Activated T-cell treated with anti-CD3 and anti-CD28 coated beads, Interleukin-2, amount 50 U/mL, for 48 hours (primary cell): ENCODE measurements around the gene NFAT5.
"Not testable (repeated sequence)": the region's sequence is repeated elsewhere in the genome, so short reads cannot be mapped to it uniquely, and the experiment has no call there.

ENCODE experiments used
- DNase-seq, 2 experiments: peaks; one replicate each; pipeline ENCODE4 v3.0.0-alpha.2; 2020

The NFAT5 gene

DNA sequence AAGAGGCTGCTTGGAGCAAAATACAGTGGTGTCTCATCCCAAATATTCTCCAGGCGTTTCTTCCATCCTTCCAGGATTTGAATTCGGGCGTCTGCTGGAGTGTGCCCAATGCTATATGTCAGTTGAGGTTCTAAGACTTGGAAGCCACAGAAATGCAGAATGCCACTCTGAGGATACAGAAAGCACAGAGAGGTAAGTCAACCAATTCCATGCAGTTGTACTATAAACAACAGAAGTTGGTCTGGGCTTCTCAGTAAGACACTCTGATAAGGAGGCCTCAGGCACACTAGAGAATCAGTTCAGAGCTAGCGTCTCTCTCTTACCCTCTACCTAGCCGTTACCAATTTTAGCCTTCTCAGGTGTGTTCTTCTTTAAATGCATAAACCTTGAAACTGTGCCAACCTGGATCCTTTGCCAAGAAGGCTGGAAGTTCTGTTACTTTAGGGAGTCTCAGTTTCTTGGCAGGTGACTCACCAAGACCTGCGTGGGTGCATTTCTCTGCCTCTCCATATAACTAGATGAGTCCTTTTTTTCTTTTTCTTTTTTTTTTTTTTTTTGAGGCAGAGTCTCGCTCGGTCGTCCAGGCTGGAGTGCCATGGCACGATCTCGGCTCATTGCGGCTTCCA lies 145.5 kb downstream of the NFAT5 start:
- DNase-seq = no peak

DNA sequence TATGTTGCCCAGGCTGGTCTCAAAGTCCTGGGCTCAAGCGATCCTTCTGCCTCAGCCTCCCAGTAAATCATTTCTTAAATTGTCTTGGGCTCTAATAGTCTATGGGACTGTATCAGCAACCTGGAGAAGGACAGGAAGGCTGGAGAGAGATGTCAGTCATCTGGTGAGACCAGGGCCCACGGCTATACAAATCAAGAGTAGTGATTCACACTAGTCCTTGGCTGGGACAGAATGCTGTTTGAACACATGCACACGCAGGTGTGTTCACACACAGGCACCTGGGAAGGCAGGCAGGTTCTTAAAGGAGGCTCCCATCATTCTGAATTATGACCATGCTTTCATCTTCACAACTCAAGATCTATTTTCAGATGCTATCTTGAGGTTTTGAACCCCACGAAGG lies 146.5 kb downstream of the NFAT5 start:
- no peak for DNase-seq

- no peak for DNase-seq
Measured at GRCh38 chr16:69712914-69713581, 147.3 kb downstream of the NFAT5 start.

DNA sequence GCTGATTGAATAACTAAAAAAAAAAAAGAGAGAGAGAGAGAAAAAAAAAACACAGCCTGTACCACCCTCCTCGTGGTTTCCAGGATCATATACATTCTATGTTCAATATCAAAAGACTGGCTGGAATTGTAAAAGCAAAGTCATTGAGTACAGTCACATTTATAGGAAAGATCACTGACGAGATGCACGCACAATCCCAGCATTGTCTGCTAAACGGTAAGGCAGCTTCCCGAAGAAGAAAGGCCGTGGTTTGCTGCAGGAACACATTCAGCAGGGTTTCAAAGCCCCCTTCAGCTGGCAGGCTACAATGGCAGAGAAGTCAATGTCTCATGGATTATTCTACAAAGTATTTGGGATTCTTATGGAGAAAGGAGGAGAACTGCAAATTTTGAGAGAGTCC lies 151.3 kb downstream of the NFAT5 start:
- no peak for DNase-seq

DNA sequence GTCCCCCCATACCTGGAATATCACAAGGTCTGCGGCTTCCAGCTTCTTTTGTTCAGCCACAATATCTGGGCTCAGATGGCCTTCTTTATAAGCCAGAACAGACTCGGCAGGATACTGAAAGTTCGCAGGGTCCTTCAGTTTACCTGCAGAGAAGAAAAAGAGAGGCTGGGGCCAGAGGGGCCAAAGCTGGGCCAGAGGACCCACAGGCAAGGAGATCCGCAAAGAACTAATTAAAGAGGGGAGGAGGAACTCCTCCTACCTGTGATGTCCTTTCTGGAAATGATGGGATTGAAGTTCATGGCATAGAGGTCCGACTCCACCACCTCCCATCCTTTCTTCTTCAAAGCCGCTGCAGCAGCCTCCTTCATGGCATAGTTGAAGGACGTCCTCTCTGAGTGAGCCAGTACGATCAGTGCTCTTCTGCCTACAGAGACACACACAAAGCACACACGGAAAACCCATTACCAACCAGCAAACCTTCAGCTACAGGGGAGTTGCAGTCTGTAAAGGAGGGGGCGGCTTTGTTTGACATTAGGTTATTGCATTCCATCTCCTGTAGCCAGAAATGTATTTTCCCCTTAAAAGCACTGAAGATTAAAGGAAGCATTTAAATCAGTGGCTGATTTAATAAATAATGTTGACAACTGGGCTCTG lies 152.5 kb downstream of the NFAT5 start:
- no peak for DNase-seq

DNA sequence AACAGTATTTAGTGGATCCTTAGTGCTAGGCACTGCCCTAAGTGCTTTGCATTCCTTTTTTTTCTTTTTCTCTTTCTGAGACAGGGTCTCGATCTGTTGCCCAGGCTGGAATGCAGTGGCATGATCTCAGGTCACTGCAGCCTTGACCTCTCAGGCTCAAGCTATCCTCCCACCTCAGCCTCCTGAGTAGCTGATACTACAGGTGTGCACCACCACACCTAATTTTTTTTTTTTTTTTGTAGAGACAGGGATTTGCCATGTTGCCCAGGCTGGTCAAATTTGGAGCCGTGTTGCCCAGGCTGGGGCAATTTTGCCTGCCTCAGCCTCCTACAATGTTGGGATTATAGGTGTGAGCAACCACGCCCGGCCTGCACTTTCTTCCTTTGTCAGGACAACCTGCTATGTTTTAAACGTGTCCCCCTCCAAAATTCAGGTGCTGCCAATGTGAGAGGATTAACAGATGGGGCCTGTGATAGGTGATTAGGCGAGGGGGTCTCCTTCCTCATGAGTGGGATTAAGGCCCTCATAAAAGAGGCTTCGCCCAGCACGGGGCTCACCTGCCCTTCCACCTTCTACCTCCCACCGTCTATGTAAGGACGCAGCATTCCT lies 155.2 kb downstream of the NFAT5 start:
- DNase-seq = no peak

GRCh38 chr16:69721441-69721957 lies 155.7 kb downstream of the NFAT5 start:
- no peak for DNase-seq

DNA sequence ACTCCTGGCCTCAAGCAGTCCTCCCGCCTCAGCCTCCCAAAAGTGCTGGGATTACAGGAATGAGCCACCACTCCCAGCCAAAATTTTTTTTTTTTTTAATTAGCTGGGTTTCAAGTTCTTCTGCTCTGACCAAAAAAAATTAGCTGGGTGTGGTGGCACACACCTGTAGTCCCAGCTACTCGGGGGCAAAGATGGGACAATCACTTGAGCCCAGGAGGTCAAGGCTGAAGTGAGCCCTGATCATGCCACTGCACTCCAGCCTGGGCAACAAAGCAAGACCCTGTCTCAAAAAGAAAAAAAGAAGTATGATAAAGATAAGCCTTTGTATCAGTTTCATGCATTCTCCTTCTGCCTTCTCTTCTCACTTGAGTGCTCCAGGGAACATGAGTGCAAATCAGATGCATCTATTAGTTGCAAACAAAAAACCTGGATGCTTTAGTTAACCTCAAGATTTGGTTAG lies 158.7 kb downstream of the NFAT5 start:
- peak in 1 of 2 experiments; percentile 1 for DNase-seq

DNA sequence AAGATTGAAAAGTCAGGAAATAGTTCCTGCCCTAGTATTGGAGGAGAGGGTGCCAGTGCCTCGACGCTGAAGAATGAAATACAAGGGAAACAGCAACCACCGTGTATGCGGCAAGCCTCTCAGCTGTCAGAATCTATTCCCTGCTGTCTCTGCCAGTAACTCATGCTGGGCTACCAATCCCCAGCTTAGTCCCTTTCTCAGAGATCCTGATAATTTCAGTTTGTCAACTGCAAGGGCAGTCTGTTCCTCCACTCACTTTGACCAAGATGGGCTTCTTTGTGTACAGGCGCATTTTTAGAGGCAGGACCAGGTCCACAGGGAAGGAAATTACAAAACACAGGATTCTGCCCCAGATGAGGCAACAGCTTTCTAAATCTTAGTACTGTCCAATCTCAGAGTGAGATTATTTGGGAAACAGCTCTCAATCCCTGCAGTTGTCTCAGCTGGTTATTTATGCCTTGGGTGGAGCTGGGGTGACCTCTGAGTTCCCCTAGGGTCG lies 159.3 kb downstream of the NFAT5 start:
- DNase-seq = no peak

DNA sequence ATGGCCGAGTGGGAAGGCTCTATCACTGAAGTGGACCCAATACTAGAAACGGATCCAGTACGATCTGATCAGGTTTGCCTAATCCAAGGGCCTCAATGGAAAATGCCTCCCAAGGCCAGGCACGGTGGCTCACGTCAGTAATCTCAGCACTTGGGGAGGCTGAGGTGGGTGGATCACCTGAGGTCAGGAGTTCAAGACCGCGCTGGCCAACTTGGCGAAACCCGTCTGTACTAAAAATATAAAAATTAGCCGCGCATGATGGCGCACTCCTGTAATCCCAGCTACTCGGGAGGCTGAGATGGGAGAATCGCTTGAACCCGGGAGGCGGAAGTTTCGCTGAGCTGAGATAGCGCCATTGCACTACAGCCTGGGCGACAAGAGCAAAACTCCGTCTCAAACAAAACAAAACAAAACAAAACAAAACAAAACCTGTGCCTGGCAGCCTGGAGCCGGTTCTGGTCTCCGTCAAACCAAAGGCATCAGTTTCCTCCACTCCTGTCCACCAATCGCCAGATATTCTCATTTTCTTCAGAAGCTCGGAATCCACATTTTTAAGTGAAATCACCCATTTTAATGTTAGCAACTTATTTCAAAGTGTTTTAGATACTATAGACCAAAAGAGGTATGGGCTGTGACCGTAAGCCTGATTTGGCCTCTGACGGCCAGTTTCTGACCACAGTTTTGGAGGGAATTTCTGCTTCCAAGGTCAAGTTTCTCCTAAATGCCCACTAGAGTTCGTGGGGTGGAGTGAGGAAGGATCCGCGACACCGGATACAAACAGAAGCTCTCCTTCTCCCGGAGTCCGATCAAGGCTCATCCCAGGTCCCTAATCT lies 159.9 kb downstream of the NFAT5 start:
- DNase-seq = no peak

DNA sequence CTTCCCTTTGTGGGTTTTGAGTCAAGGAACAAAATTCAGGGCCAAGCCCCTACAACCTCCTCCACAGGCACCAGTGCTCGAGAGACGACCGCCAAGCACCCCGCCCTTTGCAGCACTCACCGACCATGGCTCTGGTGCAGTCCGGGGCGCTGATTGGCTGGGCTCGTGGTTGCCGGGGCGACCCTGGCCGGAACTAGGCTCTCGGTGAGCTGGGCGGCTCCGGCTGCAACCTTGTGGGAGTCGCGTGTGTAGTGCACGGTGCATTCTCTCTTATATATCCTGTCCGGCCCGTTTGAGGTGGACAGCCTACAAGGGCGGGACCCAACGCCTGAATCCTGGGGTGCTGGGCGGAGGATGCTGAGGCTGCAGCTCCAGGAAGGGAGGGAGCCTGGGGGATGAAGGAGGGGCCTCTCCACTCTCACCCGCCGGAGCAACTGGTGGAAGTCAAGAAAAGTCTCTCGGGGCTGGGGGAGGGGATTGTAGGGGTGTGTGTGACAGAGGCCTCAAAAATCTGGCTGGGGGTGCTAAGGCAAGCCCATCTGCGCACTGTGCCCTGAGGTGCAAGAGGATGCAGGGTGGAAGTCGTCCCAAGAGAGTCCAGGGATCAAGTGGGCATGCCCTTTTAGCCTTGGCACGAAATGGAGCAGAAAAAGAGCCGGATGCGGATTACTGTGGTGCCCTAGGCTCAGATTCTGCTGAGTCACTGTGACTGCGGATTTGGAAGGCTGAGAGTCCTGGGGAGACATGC lies 160.7 kb downstream of the NFAT5 start, which contains the start of gene NQO1:
NQO1 (minus strand) TSS at position 248 of the 748 bp plus-strand sequence; CDS start at position 127, 121 bp downstream.
- DNase-seq = peak; percentile 94 to 95

- DNase-seq = no peak
Measured at GRCh38 chr16:69727916-69728270, 162.1 kb downstream of the NFAT5 start.

DNA sequence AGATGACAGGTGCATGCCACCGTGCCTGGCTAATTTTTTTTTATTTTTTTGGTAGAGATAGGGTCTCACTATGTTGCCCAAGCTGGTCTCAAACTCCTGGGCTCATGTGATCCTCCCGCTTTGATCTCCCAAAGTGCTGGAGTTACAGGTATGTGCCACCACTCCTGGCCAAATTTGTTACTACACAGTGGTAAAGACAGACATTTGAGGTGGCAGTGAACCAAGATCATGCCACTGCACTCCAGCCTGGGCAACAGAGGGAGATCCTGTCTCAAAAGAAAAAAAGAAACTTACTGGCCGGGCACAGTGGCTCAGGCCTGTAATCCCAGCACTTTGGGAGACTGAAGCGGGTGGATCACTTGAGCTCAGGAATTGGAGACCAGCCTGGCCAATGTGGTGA lies 163.3 kb downstream of the NFAT5 start:
- DNase-seq = not testable (repeated sequence)

DNA sequence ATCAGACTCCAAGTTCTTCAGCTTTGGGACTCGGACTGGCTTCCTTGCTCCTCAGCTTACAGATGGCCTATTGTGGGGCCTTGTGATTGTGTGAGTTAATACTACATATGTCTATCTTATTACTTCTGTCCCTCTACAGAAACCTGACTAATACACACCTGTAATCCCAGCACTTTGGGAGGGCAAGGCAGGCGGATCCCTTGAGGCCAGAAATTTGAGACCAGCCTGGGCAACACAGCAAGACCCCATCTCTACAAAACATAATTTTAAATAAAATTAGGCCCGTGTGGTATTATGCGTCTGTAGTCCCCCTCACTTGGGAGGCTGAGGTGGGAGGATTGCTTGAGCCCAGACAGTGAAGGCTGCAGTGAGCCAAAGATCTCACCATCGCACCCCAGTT lies 165.5 kb downstream of the NFAT5 start:
- not testable (repeated sequence) for DNase-seq

GRCh38 chr16:69732101-69732500 lies 166.3 kb downstream of the NFAT5 start:
- no peak for DNase-seq

GRCh38 chr16:69741519-69741918 lies 175.8 kb downstream of the NFAT5 start:
- no peak for DNase-seq

DNA sequence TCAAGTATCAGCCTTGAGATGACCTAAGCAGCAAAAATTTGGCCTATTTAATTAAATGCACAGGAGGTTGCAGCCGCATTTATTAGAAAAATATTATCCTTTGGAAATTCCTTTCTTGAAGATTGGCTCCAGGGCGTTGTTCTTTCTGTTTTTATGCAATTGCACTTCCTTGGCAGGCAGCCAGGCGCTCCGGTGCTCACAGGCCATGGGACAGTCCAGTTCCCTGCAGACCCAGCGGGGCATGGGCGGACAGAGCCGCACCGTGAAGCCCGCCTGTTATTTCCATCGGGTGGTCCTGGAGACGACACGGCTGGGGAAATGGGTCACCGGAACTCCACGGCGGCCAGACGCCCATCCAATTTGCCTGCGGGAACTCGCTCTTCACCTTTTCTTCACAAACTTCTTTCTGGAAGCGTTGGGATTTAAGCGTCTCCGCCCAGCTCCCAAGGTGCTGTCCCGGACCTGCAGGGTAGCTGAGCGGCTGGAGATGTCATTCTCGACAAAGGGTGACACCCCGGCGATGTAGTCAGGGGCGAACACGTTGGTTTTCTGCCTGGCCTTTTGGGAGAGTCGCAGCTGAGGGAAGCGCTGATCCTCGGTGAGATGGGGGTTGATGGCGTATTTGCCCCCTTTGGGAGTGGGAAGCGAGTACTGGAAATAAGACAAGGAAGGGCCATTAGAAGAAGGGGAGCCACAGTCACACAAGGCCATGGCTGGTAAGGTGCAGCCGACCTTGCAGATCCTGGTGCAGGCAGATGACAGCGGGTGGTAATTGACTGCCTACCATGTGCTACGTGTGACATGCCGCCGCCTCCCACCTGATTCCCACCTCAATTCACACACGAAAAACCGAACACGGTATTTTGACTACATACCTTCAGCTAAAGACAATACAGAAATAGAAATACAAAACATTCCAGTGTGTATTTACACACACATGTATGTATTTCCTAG lies 176.5 kb downstream of the NFAT5 start:
- no peak for DNase-seq

- DNase-seq = no peak
Measured at GRCh38 chr16:69744363-69745231, 178.8 kb downstream of the NFAT5 start.

- no peak for DNase-seq
Measured at GRCh38 chr16:69745232-69745612, 179.5 kb downstream of the NFAT5 start.
